Activated naive CD8-positive, alpha-beta T cell treated with anti-CD3 and anti-CD28 coated beads for 36 hours (primary cell): ENCODE results near the gene CDON. TPM values are rescaled to one million over a fixed set of nuclear protein-coding genes. Genes with fewer than 3 reads are reported as not detected.

Experiments used
- DNase-seq: peaks from one replicate; pipeline ENCODE4 v3.0.0; 2021
- H3K27ac Mint-ChIP-seq: one replicate; pipeline ENCODE4 v1.8.0; 2022; ENCODE audit warnings: mild to moderate bottlenecking, moderate library complexity, mixed read lengths
- H3K27me3 Mint-ChIP-seq: one replicate; pipeline ENCODE4 v1.8.0; 2022; ENCODE audit warnings: mild to moderate bottlenecking, mixed read lengths
- H3K36me3 Mint-ChIP-seq: one replicate; pipeline ENCODE4 v1.8.0; 2021; ENCODE audit warnings: mild to moderate bottlenecking, mixed read lengths
- H3K4me1 Mint-ChIP-seq: one replicate; pipeline ENCODE4 v1.8.0; 2021; ENCODE audit warnings: mixed read lengths
- H3K4me3 Mint-ChIP-seq: one replicate; pipeline ENCODE4 v1.8.0; 2022; ENCODE audit warnings: mild to moderate bottlenecking, moderate library complexity, mixed read lengths
- H3K9me3 Mint-ChIP-seq: one replicate; pipeline ENCODE4 v1.8.0; 2022; ENCODE audit warnings: mixed read lengths
- total RNA-seq, 2 experiments: library from RNA; stranded (reverse); gene quantifications; one replicate each; pipeline ENCODE4 v1.2.3, GENCODE V29; 2021

The CDON gene
- total RNA-seq, 2 experiments from 2014 or later, result 2.0 to 2.6 TPM

GRCh38 chr11:126098204-126098769, 35.6 kb upstream of the CDON start:
- Mint-ChIP-seq H3K27ac (no peak overlapping the region), H3K27me3 (peaks cover 5% of the 10 kb centered on the region), H3K9me3 (no peaks in the 10 kb centered on the region), H3K4me1 (no peaks in the 10 kb centered on the region), H3K4me3 (no peak overlapping the region), H3K36me3 (no peaks in the 10 kb centered on the region)
- no peak for DNase-seq

- Mint-ChIP-seq H3K4me3 (no peak overlapping the region), H3K9me3 (no peaks in the 10 kb centered on the region), H3K27me3 (peaks cover 5% of the 10 kb centered on the region), H3K27ac (no peak overlapping the region), H3K4me1 (no peaks in the 10 kb centered on the region), H3K36me3 (no peaks in the 10 kb centered on the region)
- DNase-seq, result no peak
Observed at GRCh38 chr11:126095745-126096144, 33.1 kb upstream of the CDON start.

- H3K4me1 Mint-ChIP-seq, result peaks cover 1% of the 10 kb centered on the region
- H3K9me3 Mint-ChIP-seq, result no peaks in the 10 kb centered on the region
- no peak for DNase-seq
- no peak overlapping the region for H3K4me3 Mint-ChIP-seq
- no peak overlapping the region for H3K27ac Mint-ChIP-seq
- H3K36me3 Mint-ChIP-seq, result no peaks in the 10 kb centered on the region
- no peaks in the 10 kb centered on the region for H3K27me3 Mint-ChIP-seq
Observed at GRCh38 chr11:126090452-126090851, 27.8 kb upstream of the CDON start.

- DNase-seq, result no peak
- H3K27me3 Mint-ChIP-seq, result no peaks in the 10 kb centered on the region
- peaks cover 12% of the 10 kb centered on the region for H3K4me1 Mint-ChIP-seq
- no peak overlapping the region for H3K4me3 Mint-ChIP-seq
- H3K9me3 Mint-ChIP-seq, result no peaks in the 10 kb centered on the region
- no peak overlapping the region for H3K27ac Mint-ChIP-seq
- no peaks in the 10 kb centered on the region for H3K36me3 Mint-ChIP-seq
Observed at GRCh38 chr11:126088999-126089398, 26.3 kb upstream of the CDON start.

GRCh38 chr11:126086248-126086647, 23.6 kb upstream of the CDON start:
- no peaks in the 10 kb centered on the region for H3K27me3 Mint-ChIP-seq
- H3K36me3 Mint-ChIP-seq, result no peaks in the 10 kb centered on the region
- H3K27ac Mint-ChIP-seq, result no peak overlapping the region
- no peak overlapping the region for H3K4me3 Mint-ChIP-seq
- H3K4me1 Mint-ChIP-seq, result peaks cover 24% of the 10 kb centered on the region
- H3K9me3 Mint-ChIP-seq, result no peaks in the 10 kb centered on the region
- no peak for DNase-seq

GRCh38 chr11:126084608-126084912, 21.9 kb upstream of the CDON start:
- DNase-seq, result no peak
- Mint-ChIP-seq H3K27me3 (no peaks in the 10 kb centered on the region), H3K4me1 (peaks cover 24% of the 10 kb centered on the region), H3K36me3 (no peaks in the 10 kb centered on the region), H3K9me3 (no peaks in the 10 kb centered on the region), H3K4me3 (peak overlapping the region; percentile 51), H3K27ac (peak overlapping the region; percentile 79)

GRCh38 chr11:126083829-126084607, 21.4 kb upstream of the CDON start:
- Mint-ChIP-seq H3K9me3 (no peaks in the 10 kb centered on the region), H3K27ac (peak overlapping the region; percentile 79), H3K4me1 (peaks cover 24% of the 10 kb centered on the region), H3K4me3 (peak overlapping the region; percentile 51), H3K36me3 (no peaks in the 10 kb centered on the region), H3K27me3 (no peaks in the 10 kb centered on the region)
- peak; percentile 34 for DNase-seq

- H3K4me1 Mint-ChIP-seq, result peaks cover 24% of the 10 kb centered on the region
- H3K9me3 Mint-ChIP-seq, result no peaks in the 10 kb centered on the region
- no peak overlapping the region for H3K4me3 Mint-ChIP-seq
- H3K36me3 Mint-ChIP-seq, result no peaks in the 10 kb centered on the region
- no peak for DNase-seq
- no peaks in the 10 kb centered on the region for H3K27me3 Mint-ChIP-seq
- no peak overlapping the region for H3K27ac Mint-ChIP-seq
Observed at GRCh38 chr11:126082251-126083109, 19.8 kb upstream of the CDON start.

GRCh38 chr11:126081915-126082250, 19.2 kb upstream of the CDON start:
- Mint-ChIP-seq H3K27ac (no peak overlapping the region), H3K4me3 (no peak overlapping the region), H3K4me1 (peaks cover 24% of the 10 kb centered on the region), H3K27me3 (no peaks in the 10 kb centered on the region), H3K36me3 (no peaks in the 10 kb centered on the region), H3K9me3 (no peaks in the 10 kb centered on the region)
- no peak for DNase-seq

GRCh38 chr11:126080161-126080941, 17.7 kb upstream of the CDON start:
- H3K9me3 Mint-ChIP-seq, result no peaks in the 10 kb centered on the region
- DNase-seq, result no peak
- no peaks in the 10 kb centered on the region for H3K27me3 Mint-ChIP-seq
- H3K4me1 Mint-ChIP-seq, result peaks cover 22% of the 10 kb centered on the region
- no peak overlapping the region for H3K27ac Mint-ChIP-seq
- H3K4me3 Mint-ChIP-seq, result no peak overlapping the region
- no peaks in the 10 kb centered on the region for H3K36me3 Mint-ChIP-seq

- Mint-ChIP-seq H3K4me1 (peaks cover 18% of the 10 kb centered on the region), H3K9me3 (no peaks in the 10 kb centered on the region), H3K4me3 (no peak overlapping the region), H3K27ac (no peak overlapping the region), H3K36me3 (no peaks in the 10 kb centered on the region), H3K27me3 (no peaks in the 10 kb centered on the region)
- no peak for DNase-seq
Observed at GRCh38 chr11:126079621-126080124, 17.0 kb upstream of the CDON start.

GRCh38 chr11:126076641-126077040, 14.0 kb upstream of the CDON start:
- no peak overlapping the region for H3K27ac Mint-ChIP-seq
- DNase-seq, result no peak
- H3K36me3 Mint-ChIP-seq, result no peaks in the 10 kb centered on the region
- H3K9me3 Mint-ChIP-seq, result no peaks in the 10 kb centered on the region
- H3K4me3 Mint-ChIP-seq, result no peak overlapping the region
- no peaks in the 10 kb centered on the region for H3K4me1 Mint-ChIP-seq
- H3K27me3 Mint-ChIP-seq, result no peaks in the 10 kb centered on the region

- no peaks in the 10 kb centered on the region for H3K4me1 Mint-ChIP-seq
- no peak overlapping the region for H3K27ac Mint-ChIP-seq
- DNase-seq, result no peak
- H3K36me3 Mint-ChIP-seq, result no peaks in the 10 kb centered on the region
- H3K27me3 Mint-ChIP-seq, result no peaks in the 10 kb centered on the region
- H3K9me3 Mint-ChIP-seq, result no peaks in the 10 kb centered on the region
- no peak overlapping the region for H3K4me3 Mint-ChIP-seq
Observed at GRCh38 chr11:126072801-126073594, 10.3 kb upstream of the CDON start.

GRCh38 chr11:126072141-126072741, 9.6 kb upstream of the CDON start:
- H3K27ac Mint-ChIP-seq, result no peak overlapping the region
- no peaks in the 10 kb centered on the region for H3K9me3 Mint-ChIP-seq
- H3K27me3 Mint-ChIP-seq, result no peaks in the 10 kb centered on the region
- no peak overlapping the region for H3K4me3 Mint-ChIP-seq
- no peak for DNase-seq
- no peaks in the 10 kb centered on the region for H3K4me1 Mint-ChIP-seq
- H3K36me3 Mint-ChIP-seq, result no peaks in the 10 kb centered on the region
